GM12878 (cell line): ENCODE measurements around the gene CCR3. TPM values are rescaled to one million over a fixed set of nuclear protein-coding genes. Genes with fewer than 3 reads are reported as not detected.
A peak's percentile ranks its signal among the peaks of the same experiment; 100 is the strongest.

Experiments
- EP300 ChIP-seq, 2 experiments: fragments of 150-350 bp in 1 of 2; IDR thresholded peaks; 2 replicates each; pipeline ENCODE4 v1.6.1; 2011 to 2012; ENCODE audit warnings: low read depth in 2 of 2, low read length in 2 of 2, borderline replicate concordance in 1 of 2, improper control_type of control experiment in 1 of 2, inconsistent platforms in 1 of 2; ENCODE audit not compliant: control insufficient read depth in 1 of 2
- ETV6 ChIP-seq, 2 experiments: fragments of 450-650 bp in 1 of 2; IDR thresholded peaks in 1 of 2; conservative IDR thresholded peaks in 1 of 2; 2 replicates each; pipeline ENCODE4 v1.6.1; 2014; ENCODE audit warnings: antibody characterized with exemption in 1 of 2, borderline replicate concordance in 1 of 2, low read depth in 1 of 2, mild to moderate bottlenecking in 1 of 2, moderate library complexity in 1 of 2
- IRF4 ChIP-seq: IDR thresholded peaks from 2 replicates; pipeline ENCODE4 v1.6.1; 2011; ENCODE audit warnings: low read depth, low read length
- MEF2A ChIP-seq: IDR thresholded peaks from 2 replicates; pipeline ENCODE4 v1.6.1; 2011; ENCODE audit warnings: low read depth, mild to moderate bottlenecking, low read length, moderate library complexity; ENCODE audit not compliant: insufficient read depth
- SUPT20H ChIP-seq: IDR thresholded peaks from 2 replicates; pipeline ENCODE4 v1.6.1; 2011; ENCODE audit warnings: low read depth, mild to moderate bottlenecking, low read length, moderate library complexity, borderline replicate concordance; ENCODE audit not compliant: control insufficient read depth
- polyA plus RNA-seq, 11 experiments: library from polyadenylated mRNA; depleted of rRNA in 4 of 11; unstranded in 6 of 11; stranded (reverse) in 5 of 11; fragments of >200 nt; fragmentation: Nextera tagmentation in 4 of 11; fragmentation: Illumina TruSeq in 1 of 11; extraction: Ambion mirVana in 4 of 11; extraction: Trizol in 1 of 11; gene quantifications; 1 replicate in 1 of 11; 2 replicates in 10 of 11; pipeline versions ENCODE4 v1.2.1 to v1.2.3, GENCODE V29; 2011 to 2016; ENCODE audit warnings: inconsistent platforms in 2 of 11, missing spikeins in 2 of 11, low read depth in 1 of 11
- total RNA-seq, 4 experiments: library from RNA; depleted of rRNA in 3 of 4; stranded (reverse); fragments of >200 nt in 3 of 4; fragmentation: Illumina TruSeq in 1 of 4; extraction: Trizol in 1 of 4; gene quantifications; 2 replicates each; pipeline versions ENCODE4 v1.2.1 to v1.2.3, GENCODE V29; 2013 to 2021
- TF ChIP-seq, protein P1 (sequence below): IDR thresholded peaks from 2 replicates; pipeline ENCODE4 v1.6.1; 2012; ENCODE audit warnings: low read length, inconsistent platforms

CCR3 gene
- total and polyA plus RNA-seq, 10 of the 15 experiments (the other 5 are each of a cell fraction or from before 2014, with no cell fraction given) = 0.13 to 0.78 (median 0.41) TPM; not detected in 1

DNA sequence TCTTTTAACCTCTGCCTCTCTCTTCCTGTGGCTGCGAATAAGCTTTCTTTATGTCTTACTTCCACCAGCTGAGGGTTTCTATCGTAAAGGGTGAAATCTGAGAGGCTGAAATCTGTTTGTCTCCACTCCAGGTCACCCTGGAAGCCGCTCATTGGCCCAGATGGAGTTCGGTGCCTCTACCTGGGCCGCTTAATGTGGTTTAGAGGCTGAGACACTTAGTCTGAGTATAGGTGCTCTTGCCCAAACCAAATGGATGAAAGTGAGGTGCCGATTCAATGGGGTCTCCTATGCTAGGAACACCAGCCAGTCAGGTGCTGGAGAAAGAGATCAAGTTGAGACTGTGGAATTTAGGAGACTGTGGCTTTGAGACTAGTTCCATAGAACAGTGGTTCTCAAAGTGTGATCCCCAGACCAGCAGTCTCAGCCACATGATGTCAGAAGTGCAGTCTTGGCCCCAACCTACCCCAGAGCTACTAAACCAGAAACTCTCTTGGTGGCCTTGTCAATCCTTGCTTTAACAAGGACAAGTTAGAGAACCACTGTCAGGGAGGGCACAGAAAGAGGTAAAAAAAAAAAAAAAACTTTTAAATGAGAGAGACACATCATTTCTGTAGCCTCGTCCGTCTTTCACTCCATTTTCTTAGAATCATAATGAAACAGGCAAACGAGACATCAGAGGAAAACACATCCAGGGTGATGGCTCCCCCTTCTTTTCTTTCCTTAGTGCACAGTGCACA, 56.8 kb downstream of the CCR3 start (continued):
- TF ChIP-seq EP300 (IDR thresholded peaks at IDR 0.05; ENCODE audit: borderline replicate concordance in 1 of 2, control insufficient read depth in 1 of 2, low read depth in 2 of 2, low read length in 2 of 2) = peak in 1 of 2 experiments; percentile 56; a peak in 1 of 4 replicates
- no peak for TF ChIP-seq SUPT20H
- TF ChIP-seq IRF4 = 0 out of 2 replicates have a peak, but pooled peaks have one; percentile 68
- TF ChIP-seq, protein P1, sequence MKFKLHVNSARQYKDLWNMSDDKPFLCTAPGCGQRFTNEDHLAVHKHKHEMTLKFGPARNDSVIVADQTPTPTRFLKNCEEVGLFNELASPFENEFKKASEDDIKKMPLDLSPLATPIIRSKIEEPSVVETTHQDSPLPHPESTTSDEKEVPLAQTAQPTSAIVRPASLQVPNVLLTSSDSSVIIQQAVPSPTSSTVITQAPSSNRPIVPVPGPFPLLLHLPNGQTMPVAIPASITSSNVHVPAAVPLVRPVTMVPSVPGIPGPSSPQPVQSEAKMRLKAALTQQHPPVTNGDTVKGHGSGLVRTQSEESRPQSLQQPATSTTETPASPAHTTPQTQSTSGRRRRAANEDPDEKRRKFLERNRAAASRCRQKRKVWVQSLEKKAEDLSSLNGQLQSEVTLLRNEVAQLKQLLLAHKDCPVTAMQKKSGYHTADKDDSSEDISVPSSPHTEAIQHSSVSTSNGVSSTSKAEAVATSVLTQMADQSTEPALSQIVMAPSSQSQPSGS = peak; percentile 70; the same call in 1 of the 2 replicates
- TF ChIP-seq MEF2A = 0 out of 2 replicates have a peak, but pooled peaks have one; percentile 27
- peak in 1 of 2 experiments; percentile 94; a peak in 2 of 4 replicates for TF ChIP-seq ETV6 (conservative IDR thresholded peaks at IDR 0.05 in 1 of 2, IDR thresholded peaks at IDR 0.05 in 1 of 2; ENCODE audit: borderline replicate concordance in 1 of 2, low read depth in 1 of 2)
